AML-193 (cell line): ENCODE results near the gene EGR1.

Experiments used
- DNase-seq, 2 experiments: peaks; one replicate each; lab custom pipeline; 2025; lab: John Stamatoyannopoulos, UW

EGR1 gene

DNA sequence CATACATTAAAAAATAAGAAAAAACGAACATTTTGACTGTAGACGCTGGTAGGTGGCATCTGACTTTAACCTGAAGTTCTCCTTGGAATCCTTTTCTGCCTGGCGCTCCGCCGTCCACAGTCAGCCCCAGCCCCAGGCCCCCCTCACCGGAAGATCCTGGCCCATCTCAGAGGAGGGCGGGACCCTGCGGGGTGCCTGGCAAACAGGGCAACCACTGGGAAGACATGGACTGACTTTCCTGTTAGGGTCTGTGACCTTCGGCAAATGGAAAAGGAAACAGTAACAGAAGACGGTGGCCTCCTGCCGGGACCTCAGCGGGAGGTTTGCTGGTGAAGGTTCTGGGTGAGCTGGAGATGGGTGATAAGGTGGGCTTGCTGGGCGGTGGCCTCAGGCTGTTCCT lies 11.7 kb upstream of the EGR1 start:
- no peak for DNase-seq

DNA sequence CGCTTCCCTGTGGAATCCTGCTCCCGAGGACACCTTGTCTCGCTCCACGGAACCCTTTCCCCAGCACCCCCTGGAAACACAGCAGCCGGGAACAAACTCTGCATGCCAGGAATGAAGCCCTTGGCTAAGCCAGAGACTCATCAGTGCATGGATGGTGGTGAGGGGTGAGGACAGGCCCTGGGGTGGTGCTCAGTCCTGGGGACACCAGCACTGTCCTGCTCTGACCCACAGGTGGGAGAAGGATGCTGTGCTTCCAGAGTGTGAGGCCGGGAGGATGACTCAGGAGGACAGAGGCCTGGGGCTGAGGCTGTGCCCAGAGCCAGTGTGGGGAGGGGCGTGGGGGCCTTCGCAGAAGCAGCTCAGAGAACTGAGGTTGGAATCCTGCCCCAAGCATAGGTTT lies 11.2 kb upstream of the EGR1 start:
- no peak for DNase-seq

DNA sequence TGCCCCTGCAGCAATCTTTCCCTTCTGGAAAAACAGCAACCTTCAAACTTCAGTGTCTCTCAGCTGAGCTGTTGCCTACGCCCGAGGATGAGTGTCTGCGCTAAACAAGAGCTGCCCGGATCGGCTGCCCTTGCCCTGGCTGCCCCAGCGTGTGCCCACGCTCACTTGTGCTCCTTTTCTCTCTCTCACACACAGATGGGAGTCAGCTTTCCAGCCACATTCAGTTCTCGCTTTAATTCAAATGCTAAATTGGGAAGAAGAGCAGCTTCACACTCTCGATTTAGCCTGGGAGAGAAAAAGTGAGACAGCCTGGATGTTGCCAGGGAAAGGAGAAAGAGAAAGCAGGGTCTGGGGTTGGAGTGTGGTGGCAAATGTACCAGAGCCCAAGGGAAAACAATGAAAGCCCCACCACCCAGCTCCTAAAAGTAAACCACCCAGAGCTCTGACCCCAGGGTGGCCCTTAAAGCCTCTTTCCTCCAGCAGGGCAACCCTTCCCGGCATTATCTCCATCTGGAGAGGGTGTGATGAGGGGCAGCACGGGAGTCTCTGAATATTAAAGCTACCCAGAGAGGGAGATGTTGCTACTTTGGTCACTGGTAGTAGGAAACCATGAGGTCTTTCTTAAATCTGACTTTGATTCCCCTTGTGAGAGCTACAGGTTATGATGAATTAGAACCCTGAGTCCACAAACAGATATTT lies 9.9 kb upstream of the EGR1 start:
- DNase-seq: no peak

DNA sequence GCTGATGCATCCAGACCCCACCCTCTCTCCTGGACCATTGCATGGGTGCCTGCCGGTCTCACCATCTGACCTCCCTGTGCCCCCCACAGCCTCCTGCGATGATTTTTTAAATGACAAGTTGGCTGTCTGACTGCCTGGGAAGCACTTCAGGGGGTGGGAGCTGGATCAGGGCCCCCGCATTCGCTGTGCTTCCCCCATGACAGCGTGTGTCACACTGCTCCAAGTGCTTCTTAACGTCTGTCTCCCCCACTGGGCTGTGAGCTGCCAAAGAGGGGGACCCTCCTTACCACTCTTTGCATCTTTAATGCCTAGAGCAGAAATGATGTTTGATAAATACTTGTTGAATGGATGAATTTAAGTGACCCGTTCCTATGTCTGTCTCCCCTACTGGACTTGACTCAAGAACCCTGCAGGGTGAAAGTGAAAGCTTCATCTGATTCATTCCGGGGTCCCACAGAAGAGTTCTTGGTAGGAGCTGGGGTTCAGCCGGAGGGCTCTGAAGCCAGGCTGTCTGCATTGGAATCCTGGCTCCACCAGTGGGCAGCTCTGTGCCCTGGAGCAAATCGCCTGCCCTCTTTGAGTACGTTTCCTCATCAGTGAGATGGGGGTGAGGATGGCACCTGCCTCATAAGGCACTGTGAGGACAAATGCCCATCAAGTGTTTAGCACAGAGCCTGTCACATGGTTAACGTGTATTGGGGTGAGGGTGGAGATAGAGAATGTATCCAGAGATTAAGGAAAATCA lies 7.6 kb upstream of the EGR1 start:
- DNase-seq: no peak

DNA sequence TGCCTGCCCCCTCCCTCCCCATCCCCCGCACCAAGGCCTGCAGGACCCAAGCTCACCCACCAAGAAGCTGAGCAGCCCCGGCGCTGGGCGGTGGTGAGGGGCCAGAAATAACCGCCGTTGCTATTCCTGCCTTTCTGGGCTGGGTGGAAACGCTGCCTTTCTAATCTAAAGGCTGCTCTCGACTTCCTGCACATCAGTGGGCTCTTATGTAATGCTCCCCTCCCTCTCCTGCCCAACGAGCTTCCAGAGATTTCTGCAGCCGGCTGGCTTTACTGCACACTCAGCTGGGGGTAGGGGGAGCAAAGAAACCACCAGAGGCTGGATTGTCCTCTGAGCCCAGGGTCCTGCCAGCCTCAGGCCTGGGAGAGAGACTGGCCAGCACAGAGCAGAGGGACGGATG lies 6.9 kb upstream of the EGR1 start:
- DNase-seq: no peak

DNA sequence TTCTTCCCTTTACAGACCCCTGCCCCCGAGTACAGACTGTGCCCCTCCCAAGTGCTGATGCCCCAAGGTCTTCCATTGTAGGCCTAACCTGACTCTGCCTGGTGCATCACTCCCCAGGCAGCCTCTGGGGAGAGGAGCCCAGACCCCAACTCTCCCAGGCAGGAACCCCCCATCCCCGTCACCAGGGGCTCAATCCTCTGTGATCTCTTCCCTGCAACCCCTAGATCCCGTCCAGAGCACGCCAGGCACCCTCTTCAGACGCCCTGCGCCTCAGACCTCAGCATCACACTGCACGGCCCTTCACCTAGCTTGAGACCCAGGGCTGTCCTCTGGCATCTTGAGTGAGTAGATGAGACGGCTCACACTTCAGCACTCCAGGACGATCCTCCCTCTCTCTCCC lies 6.4 kb upstream of the EGR1 start:
- no peak for DNase-seq

DNA sequence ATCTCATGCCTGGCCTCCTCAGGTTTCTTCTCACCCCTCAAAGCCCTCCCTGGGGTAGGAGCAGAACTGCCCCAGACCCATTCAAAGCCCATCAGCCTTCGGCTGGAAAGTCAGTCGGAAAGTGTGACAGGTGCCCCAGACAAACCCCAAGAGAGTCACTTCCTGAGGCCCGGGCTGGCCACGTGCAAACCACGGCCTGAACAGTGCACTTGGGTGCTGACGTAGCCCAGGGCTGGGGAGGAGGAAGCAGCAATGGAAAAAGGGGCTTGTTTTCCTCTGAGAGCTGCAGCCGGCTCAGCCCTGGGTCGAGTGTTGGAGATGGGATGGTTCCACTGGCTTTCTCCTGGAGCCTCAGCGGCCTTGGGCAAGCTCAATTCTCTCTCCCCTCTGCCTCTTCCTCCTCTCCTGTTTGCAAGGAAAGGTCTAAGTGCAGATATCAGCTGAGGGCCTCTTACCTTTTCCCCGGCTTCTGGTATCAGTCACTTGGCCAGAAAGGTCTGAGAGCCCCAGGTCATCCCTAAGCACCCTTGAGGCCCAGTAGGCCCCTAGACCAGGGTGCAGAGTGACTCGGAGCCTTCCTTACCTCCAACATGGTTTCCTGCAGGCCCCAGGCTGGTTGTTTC lies 5.9 kb upstream of the EGR1 start:
- no peak for DNase-seq

DNA sequence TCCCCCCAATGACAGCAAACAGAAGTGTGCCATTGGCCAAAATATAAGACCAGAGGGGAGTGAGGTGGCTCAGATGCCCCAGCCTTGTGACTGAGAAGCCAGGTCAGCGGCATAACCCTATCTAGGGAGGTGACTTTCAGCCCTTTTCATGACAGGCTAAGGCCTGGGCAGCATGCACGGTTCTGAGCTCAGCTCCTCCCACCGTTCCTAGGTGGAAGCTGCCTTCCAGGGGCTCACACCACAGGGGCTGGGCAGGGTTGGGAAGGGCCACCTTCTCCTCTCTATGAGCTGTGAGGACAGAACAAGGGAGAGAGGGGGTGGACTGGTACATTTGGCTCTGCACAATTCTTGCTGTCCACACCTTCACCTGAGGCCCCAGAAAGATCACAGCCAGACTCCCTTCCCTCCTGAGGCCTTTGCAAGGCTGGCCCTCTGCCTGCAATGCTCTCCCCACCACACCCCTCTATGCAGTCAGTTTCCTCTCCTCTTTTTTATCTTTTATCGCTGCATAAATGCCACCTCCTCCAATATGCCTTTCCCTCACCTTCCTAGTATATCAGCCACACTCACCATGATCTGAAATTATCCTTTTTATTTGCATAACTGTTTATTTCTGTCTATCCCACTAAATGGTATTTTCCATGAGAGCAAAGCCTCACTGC lies 5.1 kb upstream of the EGR1 start:
- DNase-seq: no peak

DNA sequence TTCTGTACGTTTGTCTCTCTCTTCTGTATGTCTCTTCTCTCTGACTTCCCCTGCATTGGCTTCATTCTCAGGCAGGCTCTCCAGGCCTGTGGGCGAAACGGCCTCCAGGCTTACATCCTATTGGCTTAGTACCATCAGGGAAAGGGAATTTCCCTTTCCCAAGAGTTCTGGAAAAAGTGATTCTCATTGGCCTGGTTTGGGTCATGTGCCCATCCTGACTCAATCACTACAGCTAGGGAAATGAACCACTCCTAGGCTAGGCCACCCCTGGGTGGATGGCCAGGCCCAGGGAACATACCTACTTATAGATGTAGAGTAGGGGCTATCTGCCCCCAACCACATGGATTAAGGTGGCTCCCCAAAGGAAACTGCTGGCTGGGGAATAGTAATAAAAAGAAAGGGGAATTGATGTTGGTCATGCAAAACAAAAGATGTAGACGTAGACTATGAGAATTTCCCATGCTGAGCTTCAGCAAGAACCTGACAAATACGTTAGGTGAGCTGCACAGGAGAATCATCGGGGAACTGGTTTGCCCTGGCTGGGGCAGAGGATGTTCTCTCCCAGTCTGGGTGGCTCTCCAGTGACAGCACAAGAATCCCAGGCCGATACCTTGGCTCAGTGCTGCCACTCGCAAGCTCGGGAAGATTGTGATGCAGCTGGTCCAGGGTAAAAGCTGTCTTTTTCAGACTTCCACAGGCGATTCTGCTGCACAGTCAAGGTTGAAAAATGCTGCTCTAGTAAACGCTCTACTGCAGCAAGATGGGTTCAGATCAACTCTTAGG lies 3.7 kb upstream of the EGR1 start:
- DNase-seq: no peak

DNA sequence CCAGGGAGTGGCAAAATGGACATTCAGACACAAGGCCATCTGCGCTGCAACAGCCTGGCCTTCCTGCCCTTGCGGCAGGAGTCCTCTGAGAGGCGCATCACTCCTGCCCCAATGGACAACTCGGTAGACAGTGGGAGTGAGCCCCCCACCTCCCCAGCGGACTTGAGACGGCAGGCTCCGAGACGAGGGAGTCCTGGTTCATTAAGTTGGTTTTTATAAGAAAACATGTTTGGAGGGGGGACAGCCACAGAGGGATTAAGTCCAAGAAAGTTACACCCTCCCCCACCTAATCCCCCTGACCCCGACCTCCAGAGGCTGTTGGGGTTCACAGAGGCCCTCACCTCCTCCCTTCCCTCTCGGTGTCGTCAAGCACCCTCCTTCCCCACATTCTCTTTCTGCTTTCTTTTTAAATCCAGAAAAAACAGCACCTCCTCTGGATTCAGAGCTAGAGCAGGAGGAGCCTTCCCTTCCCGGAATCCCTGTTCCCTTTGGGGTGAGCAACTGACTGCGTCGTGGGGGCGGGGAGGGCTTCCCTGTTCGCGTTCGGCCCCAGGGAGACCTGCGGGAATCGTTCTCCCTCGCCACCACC lies 1.8 kb upstream of the EGR1 start:
- DNase-seq: peak in 1 of 2 experiments; percentile 13

DNA sequence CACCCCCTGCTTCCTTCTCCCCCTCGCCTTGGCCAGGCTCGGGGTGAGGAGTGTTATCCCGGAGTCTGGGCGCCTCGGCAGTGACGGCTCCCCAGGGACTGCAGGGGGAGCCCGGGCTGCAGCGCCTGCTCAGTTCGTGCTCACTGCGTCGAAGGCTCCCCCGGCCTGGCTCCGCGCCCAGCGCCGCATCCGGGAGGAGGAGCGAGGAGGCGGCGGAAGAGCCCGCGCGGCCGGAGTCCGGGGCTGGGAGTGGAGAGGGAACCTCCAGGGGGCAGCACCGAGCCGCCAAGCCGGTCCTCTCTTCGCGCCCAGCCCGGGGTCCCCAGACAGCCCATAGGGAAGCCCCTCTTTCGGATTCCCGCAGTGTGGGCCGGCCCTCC lies 1.3 kb upstream of the EGR1 start:
- peak; percentile 80 to 84 for DNase-seq

DNA sequence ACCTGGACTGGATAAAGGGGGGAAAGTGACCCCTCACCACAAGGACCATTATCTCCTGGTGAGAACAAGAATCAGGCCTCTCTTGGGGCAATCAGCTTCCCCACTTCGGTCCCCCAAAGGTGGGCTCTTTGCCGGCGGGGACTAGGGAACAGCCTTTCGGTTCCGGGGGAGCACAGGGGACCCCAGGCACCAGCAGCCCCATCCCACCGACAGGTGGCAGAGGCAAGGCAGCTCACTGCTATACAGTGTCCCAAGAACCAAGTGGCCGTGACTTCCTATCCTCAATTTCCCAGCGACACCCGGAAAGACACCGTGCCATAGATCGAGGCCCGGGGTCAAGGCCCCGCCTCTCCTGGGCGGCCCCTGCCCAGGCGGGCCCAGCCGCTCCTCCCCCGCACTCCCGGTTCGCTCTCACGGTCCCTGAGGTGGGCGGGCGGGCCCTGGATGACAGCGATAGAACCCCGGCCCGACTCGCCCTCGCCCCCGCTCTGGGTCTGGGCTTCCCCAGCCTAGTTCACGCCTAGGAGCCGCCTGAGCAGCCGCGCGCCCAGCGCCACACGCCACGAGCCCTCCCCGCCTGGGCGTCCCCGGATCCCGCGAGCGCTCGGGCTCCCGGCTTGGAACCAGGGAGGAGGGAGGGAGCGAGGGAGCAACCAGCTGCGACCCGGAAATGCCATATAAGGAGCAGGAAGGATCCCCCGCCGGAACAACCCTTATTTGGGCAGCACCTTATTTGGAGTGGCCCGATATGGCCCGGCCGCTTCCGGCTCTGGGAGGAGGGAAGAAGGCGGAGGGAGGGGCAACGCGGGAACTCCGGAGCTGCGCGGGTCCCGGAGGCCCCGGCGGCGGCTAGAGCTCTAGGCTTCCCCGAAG lies 655 bp upstream of the EGR1 start:
- peak; percentile 92 to 98 for DNase-seq

DNA sequence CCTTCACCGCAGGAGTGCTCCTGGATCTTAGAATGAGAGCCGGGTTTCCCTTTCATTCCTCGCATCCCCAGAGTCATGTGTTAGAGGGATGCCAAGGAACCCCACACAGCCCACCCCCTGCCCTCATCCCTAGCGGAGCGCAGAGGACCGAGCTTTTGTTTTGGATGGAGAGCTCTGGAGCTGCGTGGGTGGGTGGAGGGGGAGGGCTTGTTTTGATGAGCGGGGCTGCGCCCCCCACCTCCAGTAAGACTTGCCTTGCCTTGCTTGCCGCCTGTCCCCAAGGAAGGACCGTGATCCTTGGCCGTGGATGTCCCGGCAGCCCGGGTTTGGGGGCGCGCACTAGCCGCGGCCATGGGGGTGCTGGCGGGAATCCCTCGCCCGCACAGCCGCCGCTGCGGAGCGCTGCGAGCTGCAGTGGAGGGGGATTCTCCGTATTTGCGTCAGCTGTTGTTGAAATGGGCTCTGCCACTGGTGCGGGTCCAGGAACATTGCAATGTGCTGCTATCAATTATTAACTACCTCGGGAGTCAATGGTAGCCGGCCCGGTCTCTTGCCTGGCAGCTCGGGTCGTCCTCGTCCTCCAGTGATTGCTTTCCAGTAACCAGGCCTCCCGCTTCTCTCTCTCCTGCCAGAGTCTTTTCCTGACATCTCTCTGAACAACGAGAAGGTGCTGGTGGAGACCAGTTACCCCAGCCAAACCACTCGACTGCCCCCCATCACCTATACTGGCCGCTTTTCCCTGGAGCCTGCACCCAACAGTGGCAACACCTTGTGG lies 1.0 kb downstream of the EGR1 start:
- no peak for DNase-seq

DNA sequence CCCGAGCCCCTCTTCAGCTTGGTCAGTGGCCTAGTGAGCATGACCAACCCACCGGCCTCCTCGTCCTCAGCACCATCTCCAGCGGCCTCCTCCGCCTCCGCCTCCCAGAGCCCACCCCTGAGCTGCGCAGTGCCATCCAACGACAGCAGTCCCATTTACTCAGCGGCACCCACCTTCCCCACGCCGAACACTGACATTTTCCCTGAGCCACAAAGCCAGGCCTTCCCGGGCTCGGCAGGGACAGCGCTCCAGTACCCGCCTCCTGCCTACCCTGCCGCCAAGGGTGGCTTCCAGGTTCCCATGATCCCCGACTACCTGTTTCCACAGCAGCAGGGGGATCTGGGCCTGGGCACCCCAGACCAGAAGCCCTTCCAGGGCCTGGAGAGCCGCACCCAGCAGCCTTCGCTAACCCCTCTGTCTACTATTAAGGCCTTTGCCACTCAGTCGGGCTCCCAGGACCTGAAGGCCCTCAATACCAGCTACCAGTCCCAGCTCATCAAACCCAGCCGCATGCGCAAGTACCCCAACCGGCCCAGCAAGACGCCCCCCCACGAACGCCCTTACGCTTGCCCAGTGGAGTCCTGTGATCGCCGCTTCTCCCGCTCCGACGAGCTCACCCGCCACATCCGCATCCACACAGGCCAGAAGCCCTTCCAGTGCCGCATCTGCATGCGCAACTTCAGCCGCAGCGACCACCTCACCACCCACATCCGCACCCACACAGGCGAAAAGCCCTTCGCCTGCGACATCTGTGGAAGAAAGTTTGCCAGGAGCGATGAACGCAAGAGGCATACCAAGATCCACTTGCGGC lies 1.8 kb downstream of the EGR1 start:
- no peak for DNase-seq

DNA sequence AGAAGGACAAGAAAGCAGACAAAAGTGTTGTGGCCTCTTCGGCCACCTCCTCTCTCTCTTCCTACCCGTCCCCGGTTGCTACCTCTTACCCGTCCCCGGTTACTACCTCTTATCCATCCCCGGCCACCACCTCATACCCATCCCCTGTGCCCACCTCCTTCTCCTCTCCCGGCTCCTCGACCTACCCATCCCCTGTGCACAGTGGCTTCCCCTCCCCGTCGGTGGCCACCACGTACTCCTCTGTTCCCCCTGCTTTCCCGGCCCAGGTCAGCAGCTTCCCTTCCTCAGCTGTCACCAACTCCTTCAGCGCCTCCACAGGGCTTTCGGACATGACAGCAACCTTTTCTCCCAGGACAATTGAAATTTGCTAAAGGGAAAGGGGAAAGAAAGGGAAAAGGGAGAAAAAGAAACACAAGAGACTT lies 2.4 kb downstream of the EGR1 start:
- DNase-seq: no peak

DNA sequence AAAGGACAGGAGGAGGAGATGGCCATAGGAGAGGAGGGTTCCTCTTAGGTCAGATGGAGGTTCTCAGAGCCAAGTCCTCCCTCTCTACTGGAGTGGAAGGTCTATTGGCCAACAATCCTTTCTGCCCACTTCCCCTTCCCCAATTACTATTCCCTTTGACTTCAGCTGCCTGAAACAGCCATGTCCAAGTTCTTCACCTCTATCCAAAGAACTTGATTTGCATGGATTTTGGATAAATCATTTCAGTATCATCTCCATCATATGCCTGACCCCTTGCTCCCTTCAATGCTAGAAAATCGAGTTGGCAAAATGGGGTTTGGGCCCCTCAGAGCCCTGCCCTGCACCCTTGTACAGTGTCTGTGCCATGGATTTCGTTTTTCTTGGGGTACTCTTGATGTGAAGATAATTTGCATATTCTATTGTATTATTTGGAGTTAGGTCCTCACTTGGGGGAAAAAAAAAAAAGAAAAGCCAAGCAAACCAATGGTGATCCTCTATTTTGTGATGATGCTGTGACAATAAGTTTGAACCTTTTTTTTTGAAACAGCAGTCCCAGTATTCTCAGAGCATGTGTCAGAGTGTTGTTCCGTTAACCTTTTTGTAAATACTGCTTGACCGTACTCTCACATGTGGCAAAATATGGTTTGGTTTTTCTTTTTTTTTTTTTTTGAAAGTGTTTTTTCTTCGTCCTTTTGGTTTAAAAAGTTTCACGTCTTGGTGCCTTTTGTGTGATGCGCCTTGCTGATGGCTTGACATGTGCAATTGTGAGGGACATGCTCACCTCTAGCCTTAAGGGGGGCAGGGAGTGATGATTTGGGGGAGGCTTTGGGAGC lies 3.1 kb downstream of the EGR1 start:
- peak; percentile 38 to 59 for DNase-seq

DNA sequence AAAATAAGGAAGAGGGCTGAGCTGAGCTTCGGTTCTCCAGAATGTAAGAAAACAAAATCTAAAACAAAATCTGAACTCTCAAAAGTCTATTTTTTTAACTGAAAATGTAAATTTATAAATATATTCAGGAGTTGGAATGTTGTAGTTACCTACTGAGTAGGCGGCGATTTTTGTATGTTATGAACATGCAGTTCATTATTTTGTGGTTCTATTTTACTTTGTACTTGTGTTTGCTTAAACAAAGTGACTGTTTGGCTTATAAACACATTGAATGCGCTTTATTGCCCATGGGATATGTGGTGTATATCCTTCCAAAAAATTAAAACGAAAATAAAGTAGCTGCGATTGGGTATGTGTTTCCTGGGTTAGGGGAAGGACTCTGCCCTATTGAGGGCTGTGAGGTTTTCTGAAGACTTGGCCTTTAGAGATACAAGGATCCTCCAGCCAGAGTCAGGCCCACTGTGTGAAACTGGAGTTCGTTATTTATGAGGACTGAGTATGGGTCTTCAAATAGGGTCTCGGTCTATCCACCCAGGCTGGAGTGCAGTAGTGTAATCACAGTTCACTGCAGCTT lies 3.8 kb downstream of the EGR1 start:
- DNase-seq: no peak
